PC-9 (cell line): Measurements from ENCODE around the gene RABL2A.
"Not testable (repeated sequence)": the region's sequence is repeated elsewhere in the genome, so short reads cannot be mapped to it uniquely, and the experiment has no call there.

ENCODE experiments used
- EZH2 ChIP-seq: fragments of 200-600 bp; sonication (generic); IDR thresholded peaks from 2 replicates; pipeline ENCODE4 v1.8.0; 2017; ENCODE audit warnings: antibody characterized with exemption, low read depth
- TF ChIP-seq, protein P1 (sequence below): fragments of 200-600 bp; sonication (generic); conservative IDR thresholded peaks from 2 replicates; pipeline ENCODE4 v1.6.1; 2017; ENCODE audit warnings: mixed run types, antibody characterized with exemption, mild to moderate bottlenecking, moderate library complexity

DNA sequence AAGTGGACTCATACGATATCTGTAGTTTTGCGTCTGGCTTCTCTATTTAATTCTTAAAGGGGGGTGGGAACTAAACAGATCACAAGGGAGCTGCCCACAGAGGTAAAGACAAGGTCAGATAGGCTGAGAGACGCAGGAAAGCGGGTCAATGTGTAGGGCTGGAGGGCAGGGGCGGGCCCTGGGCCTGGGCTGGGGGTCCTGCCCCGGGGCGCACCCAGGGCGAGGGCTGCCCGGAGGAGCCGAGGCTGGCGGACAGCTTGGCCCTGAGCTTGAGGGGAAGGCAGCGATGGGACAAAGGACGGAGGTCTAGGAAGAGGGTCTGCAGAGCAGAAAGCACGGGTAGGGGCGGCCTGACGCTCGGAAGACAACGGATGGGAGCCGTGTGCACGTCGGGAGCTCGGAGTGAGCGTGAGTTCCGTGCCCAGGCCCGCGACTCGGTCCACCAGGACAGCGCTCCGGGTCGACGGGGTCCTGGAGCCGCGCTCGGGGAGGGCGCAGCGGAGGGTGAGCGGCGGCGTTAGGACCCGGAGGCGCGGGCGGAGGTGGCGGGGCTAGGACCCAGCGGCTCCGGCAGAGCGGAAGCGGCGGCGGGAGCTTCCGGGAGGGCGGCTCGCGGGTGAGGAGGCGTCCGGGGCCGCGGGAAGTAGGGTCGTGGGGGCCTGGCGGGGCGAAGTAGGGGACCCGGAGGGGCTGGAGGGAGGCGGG, 43.4 kb upstream of the RABL2A start:
- TF ChIP-seq, protein P1, sequence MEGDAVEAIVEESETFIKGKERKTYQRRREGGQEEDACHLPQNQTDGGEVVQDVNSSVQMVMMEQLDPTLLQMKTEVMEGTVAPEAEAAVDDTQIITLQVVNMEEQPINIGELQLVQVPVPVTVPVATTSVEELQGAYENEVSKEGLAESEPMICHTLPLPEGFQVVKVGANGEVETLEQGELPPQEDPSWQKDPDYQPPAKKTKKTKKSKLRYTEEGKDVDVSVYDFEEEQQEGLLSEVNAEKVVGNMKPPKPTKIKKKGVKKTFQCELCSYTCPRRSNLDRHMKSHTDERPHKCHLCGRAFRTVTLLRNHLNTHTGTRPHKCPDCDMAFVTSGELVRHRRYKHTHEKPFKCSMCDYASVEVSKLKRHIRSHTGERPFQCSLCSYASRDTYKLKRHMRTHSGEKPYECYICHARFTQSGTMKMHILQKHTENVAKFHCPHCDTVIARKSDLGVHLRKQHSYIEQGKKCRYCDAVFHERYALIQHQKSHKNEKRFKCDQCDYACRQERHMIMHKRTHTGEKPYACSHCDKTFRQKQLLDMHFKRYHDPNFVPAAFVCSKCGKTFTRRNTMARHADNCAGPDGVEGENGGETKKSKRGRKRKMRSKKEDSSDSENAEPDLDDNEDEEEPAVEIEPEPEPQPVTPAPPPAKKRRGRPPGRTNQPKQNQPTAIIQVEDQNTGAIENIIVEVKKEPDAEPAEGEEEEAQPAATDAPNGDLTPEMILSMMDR: not testable (repeated sequence)
- not testable (repeated sequence) for TF ChIP-seq EZH2
